GM18519 (cell line): ENCODE results near the gene DIAPH2.

Experiments used
- ATAC-seq: cut with Tn5 transposase; IDR thresholded peaks from one replicate; pipeline ENCODE4 v1.9.1; 2021; ENCODE audit warnings: mild to moderate bottlenecking, moderate library complexity; ENCODE audit not compliant: unreplicated experiment, low FRiP score

DIAPH2 gene

DNA sequence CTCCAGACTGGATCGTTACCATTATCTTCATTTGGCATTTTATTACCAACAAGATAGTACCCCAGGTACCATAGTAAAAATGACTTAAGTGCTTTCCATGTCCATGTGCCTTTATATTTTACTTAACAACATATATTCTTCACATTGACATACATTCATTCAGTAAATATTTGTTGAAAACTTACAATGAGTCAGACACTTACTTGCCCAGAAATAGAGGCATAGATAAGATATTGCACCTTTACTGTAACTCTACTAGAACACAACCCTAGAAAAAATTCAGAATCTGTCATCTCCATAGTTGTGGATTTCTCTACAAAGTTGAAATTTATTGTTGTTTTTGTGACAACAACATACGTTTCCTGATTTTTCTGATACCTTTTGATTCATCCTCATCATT lies 839.7 kb downstream of the DIAPH2 start:
- ATAC-seq: no peak

DNA sequence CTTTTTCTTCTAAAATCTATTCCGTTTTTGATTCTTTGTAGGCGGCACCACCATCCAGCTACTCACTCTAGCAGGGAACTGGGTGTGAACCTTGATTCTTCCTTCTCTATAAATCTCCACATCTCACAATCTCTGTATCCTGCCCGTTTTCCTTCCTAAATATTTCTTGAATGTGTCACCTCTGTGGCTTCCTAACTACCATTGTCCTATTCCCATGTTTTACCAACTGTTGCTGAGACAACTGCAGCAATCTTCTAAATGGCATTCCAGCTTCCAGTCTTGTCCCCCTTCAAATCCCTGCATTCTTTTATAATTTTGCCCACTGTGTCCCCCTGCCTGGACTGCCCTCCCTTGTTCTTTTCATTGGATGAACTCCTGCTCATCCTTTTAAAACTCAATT lies 840.4 kb downstream of the DIAPH2 start:
- ATAC-seq: no peak

GRCh38 chrX:97525981-97526380 lies 841.3 kb downstream of the DIAPH2 start:
- ATAC-seq: no peak

GRCh38 chrX:97527725-97528124 lies 843.1 kb downstream of the DIAPH2 start:
- ATAC-seq: no peak

- ATAC-seq: no peak
Observed at GRCh38 chrX:97529536-97530200, 845.0 kb downstream of the DIAPH2 start.

DNA sequence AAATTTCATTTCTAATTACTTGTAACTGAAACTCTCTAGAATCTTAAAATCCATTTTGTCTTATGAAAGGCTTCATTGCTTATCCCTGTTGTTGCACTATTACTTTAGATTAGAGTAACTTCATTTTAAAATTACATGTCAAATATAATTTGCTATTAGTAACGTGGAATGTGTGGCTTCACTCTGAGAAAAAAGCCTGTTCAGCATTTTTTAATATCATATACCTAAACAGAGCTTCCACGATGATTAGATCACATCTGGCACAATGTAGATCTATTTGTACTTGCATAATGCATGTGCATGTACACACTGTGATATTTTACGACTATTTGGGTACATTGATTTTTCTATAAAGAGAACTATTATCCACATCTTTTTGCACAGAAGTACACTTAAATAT lies 847.2 kb downstream of the DIAPH2 start:
- ATAC-seq: no peak

DNA sequence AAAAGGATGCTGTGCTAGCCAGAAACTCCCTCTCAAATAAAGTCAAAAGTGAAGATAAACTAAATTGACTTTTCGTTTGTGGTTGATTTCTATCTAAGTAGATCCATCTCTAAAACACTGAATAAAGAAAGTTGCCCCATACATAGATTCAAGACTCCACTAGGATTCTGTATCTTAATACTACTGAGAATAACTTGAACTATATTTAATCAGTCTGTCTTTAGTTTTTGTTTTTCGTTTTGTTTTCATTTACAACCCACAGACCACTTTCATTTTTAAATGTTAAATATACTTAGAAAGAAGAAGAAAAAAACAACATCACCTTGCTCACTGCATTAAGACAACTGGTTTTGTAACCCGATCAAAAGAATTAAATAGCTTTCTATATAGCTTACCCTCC lies 854.1 kb downstream of the DIAPH2 start:
- ATAC-seq: no peak

- ATAC-seq: no peak
Observed at GRCh38 chrX:97539970-97540519, 855.4 kb downstream of the DIAPH2 start.

- no peak for ATAC-seq
Observed at GRCh38 chrX:97547877-97548578, 863.4 kb downstream of the DIAPH2 start.

- ATAC-seq: no peak
Observed at GRCh38 chrX:97551821-97552220, 867.2 kb downstream of the DIAPH2 start.

DNA sequence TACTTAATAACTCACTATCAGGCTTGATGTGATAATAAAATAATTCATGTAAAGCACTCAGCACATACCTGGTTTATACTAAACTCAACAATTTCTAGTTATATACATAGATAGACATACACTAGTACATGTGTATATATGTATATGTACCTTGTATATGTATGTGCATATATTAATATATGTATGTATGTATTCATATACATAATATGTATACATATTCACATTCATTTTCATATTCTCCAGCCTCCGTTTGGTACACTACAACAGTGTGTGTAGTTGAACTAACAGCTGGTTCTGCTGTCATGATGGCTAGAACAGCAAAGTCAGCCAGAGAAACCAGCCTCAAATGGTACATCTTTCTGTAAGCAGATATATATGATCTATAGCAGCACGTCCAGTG lies 869.2 kb downstream of the DIAPH2 start:
- no peak for ATAC-seq

DNA sequence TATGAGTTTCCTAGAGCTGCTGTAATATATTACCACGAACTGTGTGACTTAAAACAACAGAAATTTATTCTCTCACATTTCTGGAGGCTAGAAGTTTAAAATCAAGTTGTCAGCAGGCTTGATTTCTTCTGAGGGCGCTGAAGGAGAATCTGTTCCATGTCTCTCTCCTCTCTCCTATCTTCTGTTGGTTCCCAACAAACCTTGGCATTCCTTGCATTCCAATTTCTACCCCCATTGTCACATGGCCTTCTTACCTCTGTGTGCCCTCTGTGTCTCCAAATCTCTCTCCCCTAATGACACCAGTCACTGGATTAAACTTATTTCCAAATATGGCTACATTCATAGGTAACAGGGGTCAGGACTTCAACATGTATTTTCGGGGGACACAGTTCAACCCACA lies 871.7 kb downstream of the DIAPH2 start:
- ATAC-seq: no peak

DNA sequence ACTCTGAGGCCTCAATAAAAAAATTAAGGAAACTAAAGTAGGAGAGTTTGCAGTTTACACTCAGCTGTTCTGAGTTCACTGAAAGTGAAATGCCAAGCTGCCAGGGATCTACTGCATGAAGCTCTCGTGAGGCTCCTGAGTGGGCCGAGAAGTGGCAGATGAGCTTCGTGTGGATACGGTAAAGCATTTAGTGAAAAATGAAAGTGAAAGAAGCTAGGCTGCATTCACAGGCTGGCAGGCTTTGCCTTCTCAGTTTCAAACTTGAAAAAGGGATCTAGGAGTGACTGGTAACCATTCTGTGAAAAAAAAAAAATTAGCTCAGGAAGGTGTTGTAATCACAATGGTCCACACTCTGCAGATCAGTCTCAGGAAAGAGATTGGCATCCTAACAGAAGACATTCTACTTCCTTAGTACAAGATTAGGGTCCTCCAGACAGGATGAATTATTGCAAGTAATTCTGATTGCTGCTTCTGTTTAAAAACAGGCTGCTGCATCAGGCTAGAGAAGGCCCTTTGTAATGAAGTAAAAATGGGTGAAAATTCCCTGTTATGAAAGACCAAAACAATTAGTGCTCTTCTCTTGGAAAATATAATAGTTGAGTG lies 879.0 kb downstream of the DIAPH2 start:
- peak; percentile 99 for ATAC-seq

- no peak for ATAC-seq
Observed at GRCh38 chrX:97564496-97564895, 879.9 kb downstream of the DIAPH2 start.

- ATAC-seq: no peak
Observed at GRCh38 chrX:97587171-97587570, 902.5 kb downstream of the DIAPH2 start.

GRCh38 chrX:97594646-97595224 lies 910.1 kb downstream of the DIAPH2 start:
- no peak for ATAC-seq

DNA sequence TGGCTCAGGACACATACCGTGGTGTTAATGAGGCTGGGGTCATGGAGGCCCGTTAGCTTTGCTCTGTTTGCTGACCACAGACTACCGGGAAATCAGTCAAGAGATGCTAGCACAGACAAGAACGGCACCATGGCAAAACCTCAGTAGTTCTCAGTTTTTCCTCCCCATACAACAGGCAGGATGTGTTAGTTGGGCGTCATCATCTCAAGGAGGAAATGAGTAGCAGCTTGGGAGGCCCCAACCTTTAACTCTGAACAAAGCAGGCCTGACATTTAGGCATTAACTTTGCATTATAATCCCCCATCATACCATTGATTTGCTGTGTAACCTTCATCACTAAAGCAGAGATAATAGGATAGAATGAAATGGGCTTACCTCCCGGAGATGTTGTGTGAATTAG lies 913.3 kb downstream of the DIAPH2 start:
- no peak for ATAC-seq

GRCh38 chrX:97602465-97603258 lies 918.0 kb downstream of the DIAPH2 start:
- no peak for ATAC-seq

DNA sequence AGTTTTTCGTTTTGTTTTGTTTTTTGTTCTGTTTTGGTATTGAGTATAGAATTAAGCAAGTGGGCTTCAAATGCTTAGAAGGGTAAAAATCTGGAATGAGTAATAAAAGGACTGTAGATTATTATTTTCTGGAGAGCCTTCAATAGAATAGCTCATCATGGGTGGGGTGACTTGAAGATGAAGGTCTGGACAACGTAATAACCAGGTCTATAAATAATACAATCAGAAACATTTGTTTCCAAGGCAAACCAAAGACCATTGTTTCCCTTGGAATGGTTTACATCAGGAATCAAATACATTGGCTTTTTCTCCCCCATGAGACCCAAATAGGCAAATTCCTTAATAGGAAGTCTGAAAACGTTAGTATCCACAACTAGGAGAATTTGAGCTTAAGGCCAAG lies 920.6 kb downstream of the DIAPH2 start:
- no peak for ATAC-seq

- ATAC-seq: no peak
Observed at GRCh38 chrX:97609357-97609756, 924.7 kb downstream of the DIAPH2 start.
